Measurements from ENCODE around the gene DNAI1.

- no peak for TF ChIP-seq CTCF (IDR thresholded peaks at IDR 0.05; ENCODE audit: insufficient read depth, low read length)
- TF ChIP-seq SPI1 (IDR thresholded peaks at IDR 0.05; ENCODE audit: borderline replicate concordance, low read depth), result no peak
- no peak for TF ChIP-seq POLR2AphosphoS5 (IDR thresholded peaks at IDR 0.05; ENCODE audit: low read depth)
- no peak for TF ChIP-seq REST (IDR thresholded peaks at IDR 0.05; ENCODE audit: insufficient replicate concordance, low read depth)
- TF ChIP-seq GABPA (IDR thresholded peaks at IDR 0.05; ENCODE audit: low read depth), result no peak
Observed at GRCh38 chr9:34550016-34550680, 91.5 kb downstream of the DNAI1 start.
